ENCODE results near the gene CABP7.
"Not testable (repeated sequence)": the region's sequence is repeated elsewhere in the genome, so short reads cannot be mapped to it uniquely, and the experiment has no call there.

DNA sequence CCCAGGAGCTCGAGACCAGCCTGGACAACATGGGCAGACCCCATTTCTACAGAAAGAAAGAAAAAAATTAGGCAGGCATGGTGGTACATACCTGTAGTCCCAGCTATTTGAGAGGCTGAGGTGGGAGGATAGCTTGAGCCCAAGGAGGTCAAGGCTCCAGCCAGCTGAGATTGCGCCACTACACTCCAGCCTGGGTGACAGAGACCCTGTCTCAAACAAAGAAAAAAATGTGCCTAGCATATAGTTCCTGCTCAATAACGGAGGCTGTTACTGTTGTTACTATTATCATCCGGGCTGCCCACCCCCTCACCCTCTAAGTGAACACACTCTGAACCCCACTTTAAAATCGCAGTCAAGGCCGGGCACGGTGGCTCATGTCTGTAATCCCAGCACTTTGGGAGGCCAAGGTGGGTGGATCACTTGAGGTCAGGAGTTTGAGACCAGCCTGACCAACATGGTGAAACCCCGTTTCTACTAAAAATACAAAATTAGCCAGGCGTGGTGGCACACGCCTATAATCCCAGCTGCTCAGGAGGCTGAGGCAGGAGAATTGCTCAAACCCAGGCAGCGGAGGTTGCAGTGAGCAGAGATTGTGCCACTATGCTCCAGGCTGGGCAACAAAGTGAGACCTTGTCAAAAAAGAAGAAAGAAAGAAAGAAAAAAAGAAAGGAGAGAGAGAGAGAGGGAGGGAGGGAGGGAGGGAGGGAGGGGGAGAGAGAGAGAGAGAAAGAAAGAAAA, 35.0 kb downstream of the CABP7 start:
- TF ChIP-seq YY1 (IDR thresholded peaks at IDR 0.05; ENCODE audit: insufficient read depth, insufficient read length); ZNF274 (IDR thresholded peaks at IDR 0.05; ENCODE audit: low read depth, low read length); SUZ12 (IDR thresholded peaks at IDR 0.05; ENCODE audit: extremely low read depth, insufficient read depth, insufficient read length): not testable (repeated sequence)

Data from NT2/D1 (cell line).